ENCODE results near the gene HBG2.

The HBG2 gene

DNA sequence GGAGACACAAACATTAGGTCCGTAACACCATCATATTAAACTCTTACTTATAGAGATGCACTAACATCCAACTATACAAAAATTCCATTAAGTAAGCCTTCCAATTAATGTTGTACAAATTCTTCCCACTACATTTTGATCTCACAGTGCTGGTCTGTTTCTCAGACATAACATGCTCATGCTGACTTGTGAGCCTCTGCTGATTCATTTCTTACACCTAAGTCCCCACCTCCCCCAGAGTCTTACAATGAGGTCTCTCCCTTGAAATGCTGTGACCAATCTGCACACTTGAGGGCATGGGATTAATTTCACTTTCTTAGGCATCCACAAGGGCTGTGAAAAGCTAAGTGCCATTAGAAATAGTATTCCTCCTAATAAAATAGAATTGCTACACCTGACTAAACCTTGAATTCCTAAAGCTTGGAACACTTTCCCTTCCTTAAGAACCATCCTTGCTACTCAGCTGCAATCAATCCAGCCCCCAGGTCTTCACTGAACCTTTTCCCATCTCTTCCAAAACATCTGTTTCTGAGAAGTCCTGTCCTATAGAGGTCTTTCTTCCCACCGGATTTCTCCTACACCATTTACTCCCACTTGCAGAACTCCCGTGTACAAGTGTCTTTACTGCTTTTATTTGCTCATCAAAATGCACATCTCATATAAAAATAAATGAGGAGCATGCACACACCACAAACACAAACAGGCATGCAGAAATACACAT lies 6.9 kb downstream of the HBG2 start:
- no peak for DNase-seq

DNA sequence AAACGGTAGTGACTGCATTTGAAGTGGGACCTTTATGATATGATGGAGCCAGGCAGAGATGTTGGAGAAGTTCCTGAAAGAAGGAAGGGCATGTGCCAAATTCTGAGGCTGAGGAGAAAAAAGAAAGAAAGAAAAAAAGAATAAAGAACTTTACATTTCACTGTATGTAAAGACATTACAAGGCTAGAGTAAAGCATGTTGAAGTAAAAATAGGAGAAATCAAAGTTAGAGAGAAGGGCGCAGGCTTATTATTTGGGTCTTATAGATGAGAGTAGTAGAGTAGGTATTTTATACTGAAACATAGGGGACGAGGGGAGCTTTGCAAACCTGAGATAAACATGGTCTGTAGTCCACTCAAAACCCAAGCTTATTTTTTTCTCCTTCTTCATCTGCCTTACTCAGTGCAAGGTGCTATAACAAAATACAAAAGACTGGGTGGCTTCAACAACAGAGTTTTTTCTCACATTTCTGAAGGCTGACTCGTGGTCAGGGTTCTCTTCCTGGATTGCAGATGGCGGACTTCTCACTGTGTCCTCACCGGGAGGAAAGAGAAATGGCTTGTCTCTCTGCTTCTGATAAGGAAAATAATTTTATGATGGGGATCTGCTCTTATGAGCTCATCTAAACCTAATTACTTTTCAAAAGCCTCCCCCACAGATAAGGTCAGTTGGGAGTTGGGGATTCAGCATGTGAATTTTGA lies 7.7 kb downstream of the HBG2 start:
- DNase-seq, result no peak

DNA sequence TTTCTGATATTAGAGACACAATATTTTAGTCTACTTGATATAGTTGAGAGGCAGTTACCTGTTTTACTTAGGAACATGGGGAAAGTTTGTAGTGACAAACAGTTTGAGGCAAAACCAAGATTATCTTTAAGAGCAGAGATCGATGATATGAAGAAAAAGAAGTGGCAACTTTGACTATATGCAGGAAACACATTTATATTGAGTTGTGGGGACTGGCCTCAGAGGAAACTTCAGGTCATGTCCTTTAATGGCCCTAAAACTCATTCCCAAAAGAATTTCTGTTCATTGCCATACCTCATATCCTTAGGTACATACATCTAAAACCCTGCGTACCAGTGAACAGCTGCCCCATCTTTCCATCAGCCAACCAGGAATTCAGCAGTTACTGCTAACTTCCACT lies 9.4 kb downstream of the HBG2 start:
- DNase-seq, result no peak

DNA sequence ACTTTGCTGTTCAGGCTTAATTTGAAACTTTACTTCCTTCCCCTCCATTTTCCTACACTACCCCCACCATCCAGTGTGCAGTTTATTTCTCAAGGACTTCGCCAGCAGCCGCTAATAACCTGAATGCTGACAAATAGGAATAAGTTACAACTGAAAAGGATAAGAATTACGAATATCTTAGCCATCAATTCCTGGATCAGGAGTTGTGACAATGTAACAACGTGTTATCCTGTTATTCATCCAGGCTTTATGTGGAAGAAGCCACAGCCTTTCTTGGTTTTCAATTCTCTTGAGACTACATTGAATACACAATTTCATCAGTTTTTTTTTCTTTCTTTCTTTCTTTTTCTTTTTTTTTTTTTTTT lies 10.8 kb downstream of the HBG2 start:
- no peak for DNase-seq

DNA sequence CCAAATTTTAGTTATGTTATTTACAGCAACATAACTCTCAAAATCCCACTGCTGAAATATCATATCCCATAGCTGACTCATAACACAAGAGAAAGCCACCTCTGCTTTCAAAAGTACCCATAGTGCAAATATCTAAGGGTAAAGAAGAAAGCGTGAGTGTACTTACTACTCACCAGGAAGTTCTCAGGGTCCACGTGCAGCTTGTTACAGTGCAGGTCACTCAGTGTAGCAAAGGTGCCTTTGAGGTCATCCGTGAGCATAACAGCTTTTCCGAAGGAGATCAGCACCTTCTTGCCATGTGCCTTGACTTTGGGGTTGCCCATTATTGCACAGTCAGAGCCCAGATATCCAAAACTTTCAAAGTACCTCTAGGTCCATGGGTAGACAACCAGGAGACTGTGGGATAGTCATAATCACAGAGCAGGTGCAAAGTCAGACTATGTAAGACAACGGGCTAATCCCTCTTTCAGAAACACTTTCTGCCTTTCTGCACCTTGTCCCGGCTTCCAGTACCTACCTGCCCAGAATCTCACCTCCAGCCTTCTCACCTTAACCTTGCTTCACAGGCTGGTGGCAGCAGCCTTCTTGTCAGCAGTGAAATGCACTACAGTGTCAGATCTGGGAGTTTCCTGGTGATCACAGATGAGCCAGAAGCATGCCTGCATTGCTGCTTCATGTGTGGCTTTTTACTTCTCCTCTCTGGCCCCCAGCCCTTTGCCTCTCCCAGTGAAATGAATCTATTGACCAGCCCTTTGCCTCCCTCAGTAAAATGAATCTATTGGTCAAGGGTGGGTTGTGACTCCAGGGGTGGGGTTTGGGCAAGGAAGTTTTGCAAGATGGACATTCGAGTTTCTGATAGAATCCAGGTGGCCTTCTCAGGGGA lies 11.4 kb downstream of the HBG2 start:
- no peak for DNase-seq

DNA sequence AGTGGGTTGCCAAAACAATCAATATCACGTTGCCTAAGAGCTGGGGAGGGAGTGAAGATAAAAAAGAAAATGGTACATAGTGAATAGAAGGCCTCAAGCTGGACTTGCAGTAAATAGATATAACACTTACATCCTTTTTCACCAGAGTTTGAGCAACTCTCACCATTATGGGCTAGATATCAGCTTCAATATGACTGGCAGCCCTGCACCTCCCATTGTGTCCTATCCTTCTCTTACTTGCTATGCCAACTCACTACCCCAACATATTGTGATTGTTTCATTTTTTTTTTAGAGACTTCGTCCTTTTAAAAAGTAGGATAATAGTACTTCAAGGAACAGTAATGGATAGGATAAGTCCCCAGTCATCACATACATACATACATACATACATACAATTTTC lies 12.4 kb downstream of the HBG2 start:
- no peak for DNase-seq

DNA sequence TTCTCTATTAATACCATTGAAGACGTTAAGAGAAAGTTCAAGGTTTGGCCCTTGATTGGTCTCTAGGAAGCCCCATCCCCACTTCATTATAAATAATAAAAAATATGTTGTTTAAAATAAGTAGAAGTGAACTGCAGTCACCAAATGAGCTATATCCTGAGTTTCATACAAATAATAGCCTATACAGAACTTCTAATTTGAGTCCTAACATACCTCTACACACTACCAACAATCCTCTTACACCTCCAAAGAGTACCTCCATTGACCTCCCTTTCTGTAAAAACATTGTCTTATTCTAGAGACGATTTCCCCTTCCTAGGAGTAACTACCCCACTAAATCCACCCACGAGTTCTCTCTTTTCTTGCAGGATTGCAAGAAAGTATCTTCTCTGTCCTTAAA lies 13.1 kb downstream of the HBG2 start:
- no peak for DNase-seq

DNA sequence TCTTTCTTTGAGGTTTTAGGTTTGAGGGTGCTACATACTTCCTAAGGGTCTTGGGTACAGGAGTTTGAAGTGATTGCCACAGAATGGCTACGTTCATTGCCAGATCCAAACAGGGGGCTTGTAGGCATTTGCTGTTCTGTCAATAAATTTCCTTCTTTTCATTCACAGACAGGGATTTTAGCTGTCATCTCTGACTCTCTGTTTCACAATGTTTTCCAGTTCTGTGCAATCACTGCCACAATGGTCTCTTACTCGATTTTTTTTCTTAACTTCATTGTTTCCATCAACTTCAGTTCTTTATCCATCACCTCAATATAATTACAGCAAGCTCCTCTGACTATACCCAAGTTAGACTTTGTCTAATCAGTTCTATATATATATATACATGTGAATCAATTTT lies 14.1 kb downstream of the HBG2 start:
- no peak for DNase-seq

DNA sequence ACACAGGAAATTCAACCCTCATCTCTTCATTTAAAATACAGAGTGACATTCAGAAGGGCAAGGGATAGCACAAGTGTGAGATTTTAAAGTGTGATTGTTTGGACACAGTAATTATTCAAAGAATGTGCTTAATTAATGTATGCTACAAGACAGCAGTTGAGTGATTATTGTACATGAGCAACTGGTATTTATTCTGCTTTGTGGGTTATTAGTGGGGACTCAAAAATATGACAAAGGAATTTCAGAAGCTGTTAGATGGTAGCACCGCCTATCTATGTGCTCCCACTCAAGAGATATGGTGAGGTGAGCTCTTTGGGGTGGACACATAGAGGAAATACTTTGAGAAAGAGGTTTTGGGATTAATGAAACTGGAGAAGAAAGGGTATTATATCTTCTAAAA lies 14.5 kb downstream of the HBG2 start:
- no peak for DNase-seq

DNA sequence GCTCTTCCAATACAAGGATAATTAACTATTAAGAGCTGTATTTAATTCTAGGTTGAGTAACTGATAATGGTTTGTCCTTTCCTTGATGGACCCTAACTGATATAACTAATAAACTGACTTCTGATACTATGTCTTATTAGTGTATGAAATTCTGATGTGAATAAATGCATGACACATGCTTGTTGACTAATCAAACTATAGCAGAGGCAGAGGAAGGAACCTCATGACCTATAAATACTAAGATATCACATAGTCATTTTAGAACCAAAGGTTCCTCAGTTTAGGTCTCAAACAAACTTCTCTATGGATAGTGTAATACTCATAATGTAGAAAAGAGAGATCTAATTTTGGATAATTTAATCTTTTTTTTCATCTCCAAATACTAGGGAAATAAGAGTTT lies 15.5 kb downstream of the HBG2 start:
- DNase-seq, result no peak

DNA sequence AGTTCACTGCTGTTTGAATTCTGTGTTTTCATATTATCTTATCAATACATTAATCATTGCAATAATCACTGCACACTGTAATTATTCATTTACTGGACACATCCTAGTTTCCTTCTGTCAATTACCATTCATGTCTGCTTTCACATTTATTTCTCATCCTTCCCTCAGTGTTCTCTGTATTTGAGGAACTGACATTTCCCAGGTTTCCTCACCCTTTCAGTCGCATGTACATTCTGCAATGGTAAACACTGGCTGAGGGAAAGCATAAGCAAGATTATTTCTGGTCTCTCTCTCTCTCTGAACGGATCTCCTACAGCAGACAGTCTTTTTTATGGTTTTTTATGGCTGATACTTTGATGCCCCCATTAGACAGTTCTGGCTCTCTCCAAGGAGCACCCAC lies 16.1 kb downstream of the HBG2 start:
- DNase-seq, result no peak

DNA sequence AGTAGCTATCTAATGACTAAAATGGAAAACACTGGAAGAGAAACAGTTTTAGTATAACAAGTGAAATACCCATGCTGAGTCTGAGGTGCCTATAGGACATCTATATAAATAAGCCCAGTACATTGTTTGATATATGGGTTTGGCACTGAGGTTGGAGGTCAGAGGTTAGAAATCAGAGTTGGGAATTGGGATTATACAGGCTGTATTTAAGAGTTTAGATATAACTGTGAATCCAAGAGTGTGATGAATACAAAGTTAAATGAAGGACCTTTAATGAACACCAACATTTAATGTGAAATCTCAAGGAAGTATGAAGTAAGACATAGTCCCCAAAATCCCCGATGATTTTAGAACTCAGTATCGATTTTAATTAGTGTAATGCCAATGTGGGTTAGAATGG lies 17.2 kb downstream of the HBG2 start:
- no peak for DNase-seq

DNA sequence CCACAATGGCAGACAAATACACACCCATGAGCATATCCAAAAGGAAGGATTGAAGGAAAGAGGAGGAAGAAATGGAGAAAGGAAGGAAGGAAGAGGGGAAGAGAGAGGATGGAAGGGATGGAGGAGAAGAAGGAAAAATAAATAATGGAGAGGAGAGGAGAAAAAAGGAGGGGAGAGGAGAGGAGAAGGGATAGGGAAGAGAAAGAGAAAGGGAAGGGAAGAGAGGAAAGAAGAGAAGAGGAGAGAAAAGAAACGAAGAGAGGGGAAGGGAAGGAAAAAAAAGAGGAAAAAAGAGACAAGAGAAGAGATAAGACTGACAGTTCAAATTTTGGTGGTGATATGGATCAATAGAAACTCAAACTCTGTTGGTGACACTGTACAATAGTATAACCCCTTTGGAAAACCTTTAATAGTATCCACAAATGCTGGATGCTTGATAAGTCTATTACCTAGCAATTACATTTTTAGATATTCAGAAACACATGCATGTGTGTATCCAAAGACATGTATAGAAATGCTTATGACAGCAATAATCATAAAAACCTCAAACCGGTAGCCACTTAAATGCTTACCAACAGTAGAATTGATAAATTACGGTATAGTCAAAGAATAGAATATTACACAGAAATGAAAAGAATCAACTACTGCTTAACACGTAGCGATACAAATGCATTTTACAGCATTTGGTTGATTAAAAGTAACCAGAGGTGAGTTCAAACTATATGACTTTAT lies 19.1 kb downstream of the HBG2 start:
- no peak for DNase-seq

DNA sequence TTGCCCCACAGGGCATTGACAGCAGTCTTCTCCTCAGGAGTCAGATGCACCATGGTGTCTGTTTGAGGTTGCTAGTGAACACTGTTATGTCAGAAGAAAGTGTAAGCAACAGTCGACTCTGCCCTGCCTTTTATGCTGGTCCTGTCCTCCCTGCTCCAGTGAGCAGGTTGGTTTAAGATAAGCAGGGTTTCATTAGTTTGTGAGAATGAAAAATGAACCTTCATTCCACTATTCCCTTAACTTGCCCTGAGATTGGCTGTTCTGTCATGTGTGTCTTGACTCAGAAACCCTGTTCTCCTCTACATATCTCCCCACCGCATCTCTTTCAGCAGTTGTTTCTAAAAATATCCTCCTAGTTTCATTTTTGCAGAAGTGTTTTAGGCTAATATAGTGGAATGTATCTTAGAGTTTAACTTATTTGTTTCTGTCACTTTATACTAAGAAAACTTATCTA lies 20.2 kb downstream of the HBG2 start, which contains the start of gene HBD:
Gene HBD, minus strand, starts transcription at position 103 of the 454 bp plus-strand sequence. Its CDS starts 50 bp downstream, at position 53.
- DNase-seq, result no peak

DNA sequence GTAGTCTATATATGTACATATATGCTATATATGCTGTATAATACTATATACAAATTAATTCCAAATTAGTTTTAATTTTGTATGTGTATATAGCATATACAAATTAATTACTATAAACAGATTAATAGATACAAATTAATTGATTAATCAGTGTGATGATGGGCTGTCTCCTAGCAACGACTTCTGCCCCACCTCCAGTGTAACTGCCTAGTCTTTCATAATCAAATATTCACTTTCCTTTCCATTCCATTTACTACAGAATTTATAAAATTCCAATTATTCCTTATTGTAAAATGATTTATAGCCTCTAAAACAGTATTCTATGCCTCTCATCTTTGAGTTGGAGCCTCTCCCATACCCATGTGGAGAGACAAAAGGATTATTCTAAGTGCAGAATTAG lies 21.3 kb downstream of the HBG2 start:
- DNase-seq, result no peak

DNA sequence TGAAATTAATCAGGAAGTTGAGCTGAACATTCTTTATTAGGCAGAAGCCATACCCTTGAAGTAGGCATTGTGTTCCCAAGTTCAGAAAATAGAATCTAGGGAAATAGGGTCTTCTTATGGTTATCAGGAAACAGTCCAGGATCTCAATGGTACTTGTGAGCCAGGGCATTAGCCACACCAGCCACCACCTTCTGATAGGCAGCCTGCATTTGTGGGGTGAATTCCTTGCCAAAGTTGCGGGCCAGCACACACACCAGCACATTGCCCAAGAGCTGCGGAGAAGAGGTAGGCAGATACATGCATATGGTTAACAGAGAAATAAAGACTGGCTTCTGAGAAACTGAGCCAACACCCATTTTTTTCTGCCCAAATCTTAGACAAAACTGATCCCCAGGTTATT lies 21.8 kb downstream of the HBG2 start:
- no peak for DNase-seq

DNA sequence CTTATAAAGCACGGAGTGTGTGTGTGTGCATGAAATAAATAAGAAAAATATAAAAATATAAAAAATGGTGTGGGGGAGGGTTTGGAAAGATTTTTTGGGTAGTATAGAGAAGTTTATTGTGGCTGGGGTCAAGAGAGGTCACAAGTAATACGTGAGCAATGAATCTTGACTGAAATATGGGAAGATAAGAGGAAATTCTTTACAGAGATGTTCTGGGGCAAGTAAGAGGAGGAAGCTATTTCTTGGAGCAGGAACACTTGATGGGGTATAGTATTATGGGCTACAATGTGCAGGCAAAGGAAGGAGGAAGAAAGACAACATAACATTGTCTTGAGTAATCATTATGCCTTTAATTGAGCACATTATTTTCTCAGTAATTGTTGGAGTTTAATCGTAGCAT lies 22.4 kb downstream of the HBG2 start:
- DNase-seq, result no peak

DNA sequence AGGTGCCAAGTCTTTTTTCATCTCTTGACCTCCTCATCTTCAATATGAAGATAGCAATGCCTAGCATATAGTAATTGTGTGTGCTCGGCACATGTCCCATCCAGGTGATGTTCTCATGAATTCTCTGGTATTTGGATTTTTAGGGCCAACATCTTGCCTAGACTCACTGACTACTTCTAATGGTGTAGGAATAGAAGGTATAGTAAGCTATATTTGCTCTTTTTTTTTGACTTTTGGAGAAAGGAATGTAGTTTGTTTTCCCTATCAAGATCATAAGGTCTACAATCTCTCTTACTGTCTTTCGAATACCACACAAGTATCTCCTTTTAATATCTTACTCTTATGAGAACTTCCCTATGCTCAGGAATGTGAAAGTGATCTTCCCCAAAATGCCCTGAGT lies 23.5 kb downstream of the HBG2 start:
- DNase-seq, result no peak

DNA sequence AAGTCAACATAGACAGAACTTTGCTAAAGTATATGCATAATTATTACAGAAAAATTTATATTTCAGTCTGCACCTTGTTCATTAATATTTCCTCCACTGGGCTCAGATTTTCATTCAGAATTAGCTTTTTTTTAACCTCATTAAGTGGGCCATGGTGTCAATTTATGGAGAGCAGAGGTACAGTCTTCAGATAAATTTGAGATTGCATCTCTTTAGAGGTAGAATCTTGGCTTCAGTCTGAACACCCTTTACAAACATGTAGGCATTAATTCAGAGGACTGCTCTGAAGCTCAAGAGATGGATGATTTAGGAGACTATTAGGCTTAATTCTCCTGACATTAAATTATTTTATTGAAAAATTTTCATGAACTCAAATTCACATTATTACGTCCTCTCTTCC lies 24.3 kb downstream of the HBG2 start:
- DNase-seq, result no peak

DNA sequence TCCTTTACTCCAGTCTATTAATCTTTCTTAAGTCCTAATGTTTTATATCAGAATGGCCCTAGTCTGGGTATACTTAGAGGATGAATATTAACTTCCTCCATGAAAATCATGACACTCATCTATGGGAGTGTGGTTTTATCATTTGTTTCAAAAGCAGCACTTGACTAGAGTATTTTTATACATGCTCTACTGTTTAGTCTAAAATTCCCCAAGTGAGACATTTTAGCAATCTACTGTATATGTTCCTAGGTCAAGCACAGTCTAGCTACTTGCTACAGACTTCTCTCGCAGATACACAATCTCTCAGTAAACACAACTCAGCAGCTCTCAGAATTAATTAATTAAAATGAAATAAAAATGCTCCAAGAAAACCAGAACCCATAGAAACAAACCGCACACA lies 24.8 kb downstream of the HBG2 start:
- DNase-seq, result no peak

DNA sequence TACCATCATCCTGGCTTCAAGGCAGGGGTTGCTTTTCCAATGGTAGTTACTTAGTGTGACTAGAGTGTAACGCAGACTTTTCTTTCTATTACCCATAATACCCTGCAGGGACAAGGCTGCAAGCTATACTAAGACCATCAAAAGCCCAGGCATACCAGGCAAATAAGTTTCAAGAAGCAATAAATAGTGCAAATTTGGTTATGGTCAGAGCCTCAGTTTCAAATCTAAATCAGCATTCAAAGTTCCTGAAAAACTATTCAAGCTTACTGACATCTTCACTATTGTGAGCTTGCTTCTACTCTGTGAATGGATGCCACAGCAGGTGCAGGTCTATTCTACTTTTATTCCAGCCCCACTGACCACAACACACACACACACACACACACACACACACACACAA lies 25.2 kb downstream of the HBG2 start:
- no peak for DNase-seq

DNA sequence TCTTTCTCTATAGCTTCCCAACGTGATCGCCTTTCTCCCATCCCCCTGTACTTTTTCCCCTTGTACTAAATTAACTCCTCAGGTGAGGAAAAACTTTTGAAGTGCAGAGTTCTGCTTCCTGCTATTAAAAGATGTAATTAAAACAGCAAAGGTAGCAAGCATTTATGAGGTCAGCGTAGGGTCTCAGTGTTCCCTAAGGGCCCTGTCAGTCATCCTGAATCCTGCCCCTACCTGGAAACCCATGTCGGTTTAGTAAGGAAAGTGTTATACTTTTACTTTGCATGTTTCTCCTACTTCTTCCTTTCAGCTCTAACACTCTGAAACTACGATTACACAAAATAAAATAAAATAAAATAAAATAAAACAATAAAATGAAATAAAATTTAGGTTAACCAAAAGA lies 26.5 kb downstream of the HBG2 start:
- no peak for DNase-seq

DNA sequence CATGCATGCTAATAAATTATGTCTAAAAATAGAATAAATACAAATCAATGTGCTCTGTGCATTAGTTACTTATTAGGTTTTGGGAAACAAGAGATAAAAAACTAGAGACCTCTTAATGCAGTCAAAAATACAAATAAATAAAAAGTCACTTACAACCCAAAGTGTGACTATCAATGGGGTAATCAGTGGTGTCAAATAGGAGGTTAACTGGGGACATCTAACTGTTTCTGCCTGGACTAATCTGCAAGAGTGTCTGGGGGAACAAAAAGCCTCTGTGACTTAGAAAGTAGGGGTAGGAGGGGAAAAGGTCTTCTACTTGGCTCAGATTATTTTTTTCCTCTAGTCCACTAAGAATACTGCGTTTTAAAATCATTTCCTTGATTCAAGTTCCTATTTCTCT lies 26.9 kb downstream of the HBG2 start:
- no peak for DNase-seq
